DND-41 (cell line): Measurements from ENCODE around the gene FRG2.
"Not testable (repeated sequence)": the region's sequence is repeated elsewhere in the genome, so short reads cannot be mapped to it uniquely, and the experiment has no call there.

Experiments used
- ATAC-seq: fragments of 200-7000 bp; cut with Tn5 transposase; 3 replicates; pipeline ENCODE4 v1.9.1; 2021; ENCODE audit warnings: low read depth; ENCODE audit not compliant: insufficient read depth
- DNase-seq: peaks from one replicate; pipeline ENCODE4 v3.0.0-alpha.2; 2020
- H2AFZ ChIP-seq: 2 replicates; pipeline ENCODE4 v1.6.0; 2012; ENCODE audit warnings: low read depth, low read length
- H3K27ac ChIP-seq: 2 replicates; pipeline ENCODE4 v1.5.1; 2012; ENCODE audit warnings: low read length, inconsistent platforms
- H3K27me3 ChIP-seq: fragments of 200-600 bp; sonication (generic); 2 replicates; pipeline ENCODE4 v1.6.0; 2012; ENCODE audit warnings: low read length, mild to moderate bottlenecking, inconsistent platforms; ENCODE audit not compliant: insufficient read depth, poor library complexity
- H3K36me3 ChIP-seq: 2 replicates; pipeline ENCODE4 v1.5.1; 2012; ENCODE audit warnings: low read length, inconsistent platforms; ENCODE audit not compliant: insufficient read depth
- H3K4me1 ChIP-seq: 2 replicates; pipeline ENCODE4 v1.5.1; 2012; ENCODE audit warnings: mild to moderate bottlenecking, low read length; ENCODE audit not compliant: insufficient read depth
- H3K4me2 ChIP-seq: 2 replicates; pipeline ENCODE4 v1.6.0; 2012; ENCODE audit warnings: mild to moderate bottlenecking, moderate library complexity, low read length, inconsistent platforms; ENCODE audit not compliant: insufficient read depth
- H3K4me3 ChIP-seq, 2 experiments: fragments of 200-600 bp in 1 of 2; shearing (Covaris generic) in 1 of 2; 2 replicates each; pipeline ENCODE4 v1.5.1; 2012 to 2016; ENCODE audit warnings: inconsistent platforms in 2 of 2, low read length in 2 of 2, mild to moderate bottlenecking in 2 of 2, low read depth in 1 of 2, moderate library complexity in 1 of 2
- H3K79me2 ChIP-seq: 2 replicates; pipeline ENCODE4 v1.6.0; 2012; ENCODE audit warnings: low read length, inconsistent platforms; ENCODE audit not compliant: insufficient read depth
- H3K9ac ChIP-seq: 2 replicates; pipeline ENCODE4 v1.6.0; 2012; ENCODE audit warnings: low read depth, mild to moderate bottlenecking, inconsistent platforms, low read length, moderate library complexity
- H3K9me3 ChIP-seq: 2 replicates; pipeline ENCODE4 v1.5.1; 2012; ENCODE audit warnings: low read length, moderate library complexity, mild to moderate bottlenecking, inconsistent platforms; ENCODE audit not compliant: insufficient read depth, severe bottlenecking
- H4K20me1 ChIP-seq: 2 replicates; pipeline ENCODE4 v1.6.0; 2012; ENCODE audit warnings: low read length; ENCODE audit not compliant: insufficient read depth

Gene FRG2

GRCh38 chr4:190027156-190027555 is at the start of gene FRG2:
Gene FRG2 (minus strand): TSS chr4:190027256. CDS start chr4:190027204, 52 bp downstream.
- not testable (repeated sequence) for H3K9me3 ChIP-seq, H3K27ac ChIP-seq, DNase-seq, ATAC-seq, H3K79me2 ChIP-seq, H3K27me3 ChIP-seq, H3K9ac ChIP-seq, H3K4me1 ChIP-seq, H3K4me3 ChIP-seq, H3K36me3 ChIP-seq, H4K20me1 ChIP-seq, H2AFZ ChIP-seq, H3K4me2 ChIP-seq

- not testable (repeated sequence) for ATAC-seq, H4K20me1 ChIP-seq, H3K27ac ChIP-seq, DNase-seq, H3K9ac ChIP-seq, H3K36me3 ChIP-seq, H3K9me3 ChIP-seq, H3K4me2 ChIP-seq, H3K4me3 ChIP-seq, H3K27me3 ChIP-seq, H2AFZ ChIP-seq, H3K4me1 ChIP-seq, H3K79me2 ChIP-seq
Measured at GRCh38 chr4:190068351-190068750, 41.3 kb upstream of the FRG2 start.

GRCh38 chr4:190064805-190065204 is 37.7 kb upstream of the FRG2 start:
- not testable (repeated sequence) for H3K36me3 ChIP-seq, H3K9me3 ChIP-seq, DNase-seq, H2AFZ ChIP-seq, ATAC-seq, H3K4me3 ChIP-seq, H3K27me3 ChIP-seq, H3K4me2 ChIP-seq, H3K27ac ChIP-seq, H4K20me1 ChIP-seq, H3K9ac ChIP-seq, H3K4me1 ChIP-seq, H3K79me2 ChIP-seq

- H3K9ac ChIP-seq, ATAC-seq, H3K9me3 ChIP-seq, DNase-seq, H3K36me3 ChIP-seq, H3K4me1 ChIP-seq, H3K27ac ChIP-seq, H3K4me3 ChIP-seq, H3K27me3 ChIP-seq, H2AFZ ChIP-seq, H4K20me1 ChIP-seq, H3K4me2 ChIP-seq, H3K79me2 ChIP-seq: not testable (repeated sequence)
Measured at GRCh38 chr4:190064342-190064741, 37.3 kb upstream of the FRG2 start, which contains the start of gene DBET. Gene DBET (plus strand): TSS chr4:190064502.

GRCh38 chr4:190058997-190059396 is 31.9 kb upstream of the FRG2 start:
- not testable (repeated sequence) for H3K4me3 ChIP-seq, H3K4me1 ChIP-seq, ATAC-seq, H3K9me3 ChIP-seq, H2AFZ ChIP-seq, H3K36me3 ChIP-seq, H3K27me3 ChIP-seq, H3K4me2 ChIP-seq, DNase-seq, H3K27ac ChIP-seq, H3K79me2 ChIP-seq, H4K20me1 ChIP-seq, H3K9ac ChIP-seq

- H3K79me2 ChIP-seq, H3K27me3 ChIP-seq, H3K36me3 ChIP-seq, H4K20me1 ChIP-seq, H2AFZ ChIP-seq, H3K4me2 ChIP-seq, H3K4me3 ChIP-seq, DNase-seq, H3K9me3 ChIP-seq, H3K9ac ChIP-seq, H3K4me1 ChIP-seq, H3K27ac ChIP-seq: not testable (repeated sequence)
- ATAC-seq: peak; percentile 64; the same call in 2 of the 3 replicates
Measured at GRCh38 chr4:190049378-190050239, 22.6 kb upstream of the FRG2 start.

- not testable (repeated sequence) for H3K27ac ChIP-seq, H2AFZ ChIP-seq, H3K79me2 ChIP-seq, H3K36me3 ChIP-seq, H4K20me1 ChIP-seq, H3K4me3 ChIP-seq, H3K4me1 ChIP-seq, DNase-seq, H3K4me2 ChIP-seq, H3K9me3 ChIP-seq, H3K9ac ChIP-seq, H3K27me3 ChIP-seq
- ATAC-seq: peak; percentile 44; the same call in 2 of the 3 replicates
Measured at GRCh38 chr4:190047627-190048026, 20.6 kb upstream of the FRG2 start.

GRCh38 chr4:190040873-190041272 is 13.8 kb upstream of the FRG2 start:
- not testable (repeated sequence) for ATAC-seq, H3K4me3 ChIP-seq, H3K27ac ChIP-seq, H3K9me3 ChIP-seq, H3K4me2 ChIP-seq, DNase-seq, H3K36me3 ChIP-seq, H2AFZ ChIP-seq, H3K27me3 ChIP-seq, H3K4me1 ChIP-seq, H4K20me1 ChIP-seq, H3K79me2 ChIP-seq, H3K9ac ChIP-seq
